ENCODE results near the gene DPAGT1.

DNA sequence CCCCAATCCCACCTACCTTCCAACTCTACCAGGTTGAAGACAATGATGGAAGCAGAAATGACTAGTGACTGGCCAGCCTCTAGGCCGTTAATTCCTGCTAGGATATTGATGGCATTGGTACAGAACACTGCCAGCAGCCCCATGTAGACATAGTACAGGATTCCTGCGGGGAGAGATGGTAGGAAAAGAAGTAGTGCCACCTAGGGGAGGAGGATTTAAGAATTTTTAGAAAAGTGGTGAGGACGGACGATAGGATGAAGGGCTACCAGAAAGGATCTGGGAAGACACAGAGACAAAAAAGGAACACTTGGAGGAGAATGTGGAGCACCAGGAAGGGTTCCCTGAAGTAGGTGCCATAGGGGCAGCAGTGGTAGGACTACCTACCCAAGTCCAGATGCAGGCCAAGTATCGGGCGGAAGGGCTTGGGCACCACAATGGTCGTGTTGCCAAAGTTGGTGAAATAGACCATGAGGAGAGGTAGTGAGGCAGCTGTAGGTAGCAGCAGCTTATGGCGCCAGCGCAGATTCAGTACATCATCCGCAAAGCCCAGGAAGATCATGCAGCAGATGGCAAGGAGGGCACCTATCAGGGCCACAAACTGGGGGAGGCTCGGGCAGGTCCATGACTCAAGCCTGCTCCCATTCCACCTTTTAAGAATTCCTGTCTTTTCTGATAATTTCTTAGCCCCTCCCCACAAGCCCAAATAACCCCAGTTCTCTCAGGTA lies 1.2 kb downstream of the DPAGT1 start:
- TF ChIP-seq ZNF274 (IDR thresholded peaks at IDR 0.05; ENCODE audit: low read depth, low read length) (no peak), YY1 (IDR thresholded peaks at IDR 0.05; ENCODE audit: insufficient read depth, insufficient read length) (no peak), SUZ12 (IDR thresholded peaks at IDR 0.05; ENCODE audit: extremely low read depth, insufficient read depth, insufficient read length) (no peak)

All from NT2/D1 (cell line).